GM10847 (cell line): Measurements from ENCODE around the gene TMEM108.

ENCODE experiments used
- POLR2A ChIP-seq: IDR thresholded peaks from 2 replicates; pipeline ENCODE4 v1.6.1; 2011; ENCODE audit not compliant: insufficient read length; ENCODE audit errors: extremely low read depth

The TMEM108 gene

GRCh38 chr3:133401374-133402135 is 363.4 kb downstream of the TMEM108 start:
- TF ChIP-seq POLR2A, result no peak

GRCh38 chr3:133404920-133405319 is 366.7 kb downstream of the TMEM108 start:
- TF ChIP-seq POLR2A, result no peak

- TF ChIP-seq POLR2A, result no peak
Measured at GRCh38 chr3:133408366-133408765, 370.2 kb downstream of the TMEM108 start.

GRCh38 chr3:133408961-133409360 is 370.8 kb downstream of the TMEM108 start:
- TF ChIP-seq POLR2A, result no peak

- no peak for TF ChIP-seq POLR2A
Measured at GRCh38 chr3:133410191-133410892, 372.2 kb downstream of the TMEM108 start.

GRCh38 chr3:133412183-133413132 is 374.3 kb downstream of the TMEM108 start:
- TF ChIP-seq POLR2A, result no peak

GRCh38 chr3:133413161-133414020 is 375.2 kb downstream of the TMEM108 start:
- no peak for TF ChIP-seq POLR2A

GRCh38 chr3:133414021-133414392 is 375.8 kb downstream of the TMEM108 start:
- no peak for TF ChIP-seq POLR2A

GRCh38 chr3:133418361-133418760 is 380.2 kb downstream of the TMEM108 start:
- no peak for TF ChIP-seq POLR2A

- TF ChIP-seq POLR2A, result no peak
Measured at GRCh38 chr3:133419151-133419909, 381.1 kb downstream of the TMEM108 start.

- TF ChIP-seq POLR2A, result no peak
Measured at GRCh38 chr3:133424937-133425869, 387.0 kb downstream of the TMEM108 start.

- no peak for TF ChIP-seq POLR2A
Measured at GRCh38 chr3:133425898-133426297, 387.7 kb downstream of the TMEM108 start.

GRCh38 chr3:133426721-133427120 is 388.5 kb downstream of the TMEM108 start:
- TF ChIP-seq POLR2A, result no peak
